Metanephros (tissue), 2 donors: ENCODE data around the gene PKHD1. TPM values are rescaled to one million over a fixed set of nuclear protein-coding genes. Genes with fewer than 3 reads are reported as not detected.

Experiments
- small RNA-seq: library from RNA; depleted of rRNA; stranded (forward); fragments of <200 nt; gene quantifications from one replicate; pipeline ENCODE3, GENCODE V24; 2014; ENCODE audit warnings: low replicate concordance
- total RNA-seq: library from RNA; depleted of rRNA; stranded (reverse); fragments of >200 nt; gene quantifications from one replicate; pipeline ENCODE4 v1.2.3, GENCODE V29; 2014

Gene PKHD1
- total RNA-seq = 66.2 TPM

GRCh38 chr6:52087498-52087999 lies at the start of gene PKHD1:
PKHD1 (minus strand) TSS chr6:52087613; CDS start chr6:52084933, 2,680 bp downstream.

Small RNAs within 50 kb of the gene (small RNA-seq; reads per million reads assigned to genes)
- gene RN7SL580P = not detected

Other genes with a start within 250 kb of the PKHD1 start
- gene IL17A, start 98.8 kb upstream of the PKHD1 start, total RNA-seq = not detected
- not detected for gene IL17F, start 156.9 kb upstream of the PKHD1 start, total RNA-seq
- 71.1 TPM for gene MCM3, start 197.1 kb upstream of the PKHD1 start, total RNA-seq